GM23248 (cell line): ENCODE results near the gene PCSK2. TPM values are rescaled to one million over a fixed set of nuclear protein-coding genes. Genes with fewer than 3 reads are reported as not detected.

Experiments
- DNase-seq: peaks from one replicate; pipeline ENCODE4 v3.0.0-alpha.2; 2015
- H2AFZ ChIP-seq: fragments of 200-600 bp; sonication (generic); 2 replicates; pipeline ENCODE4 v1.6.1; 2016; ENCODE audit warnings: antibody characterized with exemption
- H3F3A ChIP-seq: fragments of 200-600 bp; sonication (generic); 2 replicates; pipeline ENCODE4 v1.6.1; 2016; ENCODE audit warnings: mild to moderate bottlenecking, antibody characterized with exemption, mixed run types; ENCODE audit not compliant: insufficient read depth
- H3K27ac ChIP-seq: fragments of 200-600 bp; sonication (generic); 2 replicates; pipeline ENCODE4 v1.5.1; 2016; ENCODE audit warnings: mild to moderate bottlenecking
- H3K27me3 ChIP-seq: fragments of 200-600 bp; sonication (generic); replicated peaks from 2 replicates; pipeline ENCODE4 v1.6.1; 2016; ENCODE audit warnings: mild to moderate bottlenecking; ENCODE audit not compliant: insufficient read depth
- H3K36me3 ChIP-seq: fragments of 200-600 bp; sonication (generic); 2 replicates; pipeline ENCODE4 v1.6.1; 2016; ENCODE audit warnings: low read depth, mild to moderate bottlenecking
- H3K4me1 ChIP-seq: fragments of 200-600 bp; sonication (generic); 2 replicates; pipeline ENCODE4 v1.6.1; 2016; ENCODE audit warnings: mild to moderate bottlenecking; ENCODE audit not compliant: insufficient read depth
- H3K4me2 ChIP-seq: fragments of 200-600 bp; sonication (generic); one replicate; pipeline ENCODE4 v1.6.1; 2016; ENCODE audit warnings: mild to moderate bottlenecking; ENCODE audit not compliant: unreplicated experiment
- H3K4me3 ChIP-seq: fragments of 200-600 bp; sonication (generic); 2 replicates; pipeline ENCODE4 v1.5.1; 2016; ENCODE audit warnings: mild to moderate bottlenecking
- H3K79me2 ChIP-seq: fragments of 200-600 bp; sonication (generic); 2 replicates; pipeline ENCODE4 v1.6.1; 2016; ENCODE audit warnings: mild to moderate bottlenecking; ENCODE audit not compliant: insufficient read depth
- H3K9ac ChIP-seq: fragments of 200-600 bp; sonication (generic); 2 replicates; pipeline ENCODE4 v1.6.1; 2016; ENCODE audit warnings: mild to moderate bottlenecking
- H3K9me2 ChIP-seq: fragments of 200-600 bp; sonication (generic); 2 replicates; pipeline ENCODE4 v1.6.1; 2016; ENCODE audit warnings: mixed run types, mild to moderate bottlenecking, moderate library complexity; ENCODE audit not compliant: insufficient read depth
- H3K9me3 ChIP-seq: fragments of 200-600 bp; sonication (generic); one replicate; pipeline ENCODE4 v1.6.1; 2017; ENCODE audit warnings: low read depth
- H4K20me1 ChIP-seq: fragments of 200-600 bp; sonication (generic); 2 replicates; pipeline ENCODE4 v1.6.0; 2016; ENCODE audit not compliant: insufficient read depth
- EZH2 ChIP-seq: fragments of 200-600 bp; sonication (generic); IDR thresholded peaks from 2 replicates; pipeline ENCODE4 v1.6.1; 2018; ENCODE audit warnings: antibody characterized with exemption, mild to moderate bottlenecking; ENCODE audit not compliant: insufficient read depth, poor library complexity, severe bottlenecking
- EZH2phosphoT487 ChIP-seq: fragments of 200-600 bp; sonication (generic); IDR thresholded peaks from 2 replicates; pipeline ENCODE4 v1.6.1; 2018; ENCODE audit warnings: antibody characterized with exemption, moderate library complexity, mild to moderate bottlenecking, low read depth; ENCODE audit not compliant: insufficient read depth
- WGBS, 2 experiments: methylation state at CpG; one replicate each; pipeline ENCODE4 v1.1.6; 2015 to 2017; ENCODE audit warnings: low lambda C conversion rate in 2 of 2, low coverage in 1 of 2; ENCODE audit errors: missing lambda C conversion rate in 2 of 2; 5-methylcytosine and 5-hydroxymethylcytosine counted together
- in situ Hi-C: fragments of 300-500 bp; cut with MboI; formaldehyde crosslinking; loops from 2 replicates; pipeline ENCODE4 v1.15.0; 2020
- polyA plus RNA-seq: library from polyadenylated mRNA; unstranded; fragments of >200 nt; fragmentation: Nextera tagmentation; extraction: Ambion mirVana; gene quantifications from 2 replicates; pipeline ENCODE4 v1.2.1, GENCODE V29; 2016
- total RNA-seq: library from RNA; depleted of rRNA; stranded (reverse); fragments of >200 nt; shearing (Covaris generic); gene quantifications from 2 replicates; pipeline ENCODE4 v1.2.3, GENCODE V29; 2014

PCSK2 gene
- total and polyA plus RNA-seq, 2 experiments from 2014 or later: not detected

DNA sequence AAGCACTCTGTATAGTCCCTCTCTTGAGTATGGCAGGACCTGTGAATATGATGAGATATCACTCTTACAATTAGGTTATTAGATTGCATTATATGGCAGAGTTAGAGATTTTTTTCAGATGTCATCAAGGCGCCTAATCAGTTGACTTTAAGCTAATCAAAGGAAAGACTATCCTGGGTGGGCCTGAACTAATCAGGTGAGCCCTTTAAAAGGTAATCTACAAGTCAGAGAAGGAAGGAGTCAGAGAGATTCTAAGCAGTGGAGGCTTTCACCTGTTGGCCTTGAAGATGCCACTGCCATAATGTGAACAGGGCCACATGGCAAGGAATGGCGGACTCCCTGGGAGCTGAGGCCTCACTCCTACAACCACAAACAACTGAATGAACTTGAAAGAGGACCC, 152.8 kb downstream of the PCSK2 start:
- Histone ChIP-seq H3K27ac (no peak overlapping the region), H3K4me3 (no peak overlapping the region), H2AFZ (no peak overlapping the region), H3K4me2 (no peak overlapping the region), H3K36me3 (no peaks in the 10 kb centered on the region), H3K79me2 (no peaks in the 10 kb centered on the region), H3K9ac (no peak overlapping the region), H3K9me2 (no peaks in the 10 kb centered on the region), H3K9me3 (no peaks in the 10 kb centered on the region), H3F3A (no peaks in the 10 kb centered on the region), H3K27me3 (no peaks in the 10 kb centered on the region), H4K20me1 (no peaks in the 10 kb centered on the region), H3K4me1 (no peaks in the 10 kb centered on the region)
- DNase-seq: no peak
- in situ Hi-C loops: no loop called here
- WGBS, 2 experiments: 44 to 57% methylated on average over 2 of the region's 2 CpGs
- TF ChIP-seq EZH2 (no peak), EZH2phosphoT487 (no peak)

DNA sequence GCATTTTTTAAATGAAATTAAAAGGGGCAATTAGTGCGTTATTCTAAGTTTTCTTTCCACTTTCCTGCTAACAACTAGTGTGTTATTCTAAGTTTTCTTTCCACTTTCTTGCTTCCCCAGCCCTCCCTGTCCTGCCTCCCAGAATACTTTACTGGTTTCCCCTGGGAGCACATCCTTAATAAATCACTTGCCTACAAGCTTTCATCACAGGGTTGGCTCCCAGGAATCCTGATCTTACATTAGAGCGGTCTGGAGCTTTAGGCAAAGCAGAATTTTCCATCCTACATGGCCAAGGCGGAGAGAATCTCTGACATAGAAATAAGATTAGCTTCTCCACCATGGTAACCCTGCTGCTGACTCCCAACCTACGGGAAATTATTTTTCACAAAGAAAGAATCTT, 154.0 kb downstream of the PCSK2 start:
- 8 to 14% methylated on average over 4 of the region's 4 CpGs for WGBS, 2 experiments
- H3K27me3 ChIP-seq: no peaks in the 10 kb centered on the region
- no peaks in the 10 kb centered on the region for H3K36me3 ChIP-seq
- no peak overlapping the region for H3K9ac ChIP-seq
- H3K4me3 ChIP-seq: no peak overlapping the region
- no peak overlapping the region for H2AFZ ChIP-seq
- H3F3A ChIP-seq: no peaks in the 10 kb centered on the region
- no peaks in the 10 kb centered on the region for H3K4me1 ChIP-seq
- peak; percentile 2 for DNase-seq
- in situ Hi-C loops: no loop called here
- H3K9me2 ChIP-seq: no peaks in the 10 kb centered on the region
- H3K27ac ChIP-seq: no peak overlapping the region
- H4K20me1 ChIP-seq: no peaks in the 10 kb centered on the region
- no peak overlapping the region for H3K4me2 ChIP-seq
- no peaks in the 10 kb centered on the region for H3K79me2 ChIP-seq
- TF ChIP-seq EZH2phosphoT487 (no peak), EZH2 (no peak)
- H3K9me3 ChIP-seq: no peaks in the 10 kb centered on the region

GRCh38 chr20:17381724-17382123, 154.9 kb downstream of the PCSK2 start:
- no peaks in the 10 kb centered on the region for H4K20me1 ChIP-seq
- H3K9me3 ChIP-seq: no peaks in the 10 kb centered on the region
- H2AFZ ChIP-seq: no peak overlapping the region
- H3K4me1 ChIP-seq: no peaks in the 10 kb centered on the region
- in situ Hi-C loops: no loop called here
- H3K27ac ChIP-seq: no peak overlapping the region
- peak; percentile 30 for DNase-seq
- no peaks in the 10 kb centered on the region for H3F3A ChIP-seq
- no peak overlapping the region for H3K9ac ChIP-seq
- no peaks in the 10 kb centered on the region for H3K79me2 ChIP-seq
- H3K27me3 ChIP-seq: 0 out of 2 replicates have a peak, but pooled peaks cover 3% of the 10 kb centered on the region
- H3K36me3 ChIP-seq: no peaks in the 10 kb centered on the region
- H3K9me2 ChIP-seq: no peaks in the 10 kb centered on the region
- TF ChIP-seq EZH2: no peak
- TF ChIP-seq EZH2phosphoT487: no peak
- no peak overlapping the region for H3K4me2 ChIP-seq
- H3K4me3 ChIP-seq: no peak overlapping the region
- 54 to 58% methylated on average over 4 of the region's 4 CpGs for WGBS, 2 experiments

GRCh38 chr20:17385798-17386197, 159.0 kb downstream of the PCSK2 start:
- TF ChIP-seq EZH2 (no peak), EZH2phosphoT487 (no peak)
- Histone ChIP-seq H4K20me1 (no peaks in the 10 kb centered on the region), H3K4me2 (no peak overlapping the region), H3K36me3 (no peaks in the 10 kb centered on the region), H3K9me2 (no peaks in the 10 kb centered on the region), H3K9ac (no peak overlapping the region), H3K27me3 (peaks cover 3% of the 10 kb centered on the region; the same call in 1 of the 2 replicates), H3K4me1 (no peaks in the 10 kb centered on the region), H3K4me3 (no peak overlapping the region), H3F3A (no peaks in the 10 kb centered on the region), H3K9me3 (no peaks in the 10 kb centered on the region), H3K27ac (no peak overlapping the region), H2AFZ (no peak overlapping the region), H3K79me2 (no peaks in the 10 kb centered on the region)
- in situ Hi-C loops: no loop called here
- no peak for DNase-seq

DNA sequence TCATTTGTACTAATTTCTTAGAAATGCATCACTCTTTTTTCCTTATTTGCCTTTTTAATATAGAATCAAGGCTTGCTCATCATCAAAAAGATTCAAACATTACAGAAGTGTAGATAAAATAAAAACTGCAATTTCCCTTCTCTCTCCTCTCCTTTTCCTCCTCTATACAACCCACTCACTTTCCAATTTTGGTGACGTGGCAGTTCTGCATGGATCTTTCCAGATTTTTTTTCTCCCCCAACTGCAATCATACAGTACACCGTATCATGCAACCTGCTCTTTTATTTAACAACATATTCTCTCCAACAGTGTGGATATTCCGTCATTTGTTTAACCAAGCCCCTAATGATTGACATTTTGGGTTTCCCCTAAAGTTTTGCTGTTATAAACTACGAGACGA, 163.8 kb downstream of the PCSK2 start:
- no peak overlapping the region for H3K4me2 ChIP-seq
- H3K9ac ChIP-seq: no peak overlapping the region
- in situ Hi-C loops: no loop called here
- no peaks in the 10 kb centered on the region for H3K9me3 ChIP-seq
- DNase-seq: no peak
- H2AFZ ChIP-seq: no peak overlapping the region
- no peak for TF ChIP-seq EZH2
- TF ChIP-seq EZH2phosphoT487: no peak
- 18 to 19% methylated on average over 5 of the region's 5 CpGs for WGBS, 2 experiments
- no peak overlapping the region for H3K4me3 ChIP-seq
- no peaks in the 10 kb centered on the region for H3K79me2 ChIP-seq
- H3K27ac ChIP-seq: no peak overlapping the region
- H4K20me1 ChIP-seq: no peaks in the 10 kb centered on the region
- no peaks in the 10 kb centered on the region for H3F3A ChIP-seq
- H3K36me3 ChIP-seq: no peaks in the 10 kb centered on the region
- H3K9me2 ChIP-seq: no peaks in the 10 kb centered on the region
- H3K27me3 ChIP-seq: peaks cover 3% of the 10 kb centered on the region; the same call in 1 of the 2 replicates
- H3K4me1 ChIP-seq: no peaks in the 10 kb centered on the region
